OCI-M2 (cell line): Measurements from ENCODE around the gene ANKRD27.

Source experiments
- DNase-seq: peaks from one replicate; lab custom pipeline; 2025; ENCODE audit not compliant: unreplicated experiment; lab: John Stamatoyannopoulos, UW

Gene ANKRD27

GRCh38 chr19:32691291-32691951, 16.4 kb upstream of the ANKRD27 start, which contains the start of gene NUDT19:
TSS of gene NUDT19 (plus strand) at chr19:32691821. CDS start at chr19:32691961, 140 bp downstream.
- peak; percentile 74 for DNase-seq

- DNase-seq: no peak
These were observed 13.3 kb upstream of the ANKRD27 start for GRCh38 chr19:32688311-32688710.

DNA sequence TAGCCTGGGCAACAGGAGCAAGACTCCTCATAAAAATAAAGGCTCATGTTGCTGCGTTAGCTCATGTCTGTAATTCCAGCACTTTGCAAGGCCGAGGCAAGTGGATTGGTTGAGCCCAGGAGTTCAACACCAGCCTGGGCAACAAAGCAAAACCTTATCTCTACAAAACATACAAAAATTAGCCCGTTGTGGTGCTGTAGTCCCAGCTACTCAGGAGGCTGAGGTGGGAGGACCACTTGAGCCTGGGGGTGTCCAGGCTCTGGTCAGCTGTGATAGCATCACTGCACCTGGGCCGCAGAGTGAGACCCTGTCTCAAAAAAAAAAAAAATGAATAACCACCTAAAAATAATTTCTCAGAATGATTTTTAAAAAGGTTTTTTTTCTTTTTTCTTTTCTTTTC, 12.7 kb upstream of the ANKRD27 start:
- DNase-seq: no peak

GRCh38 chr19:32686847-32687475, 12.0 kb upstream of the ANKRD27 start:
- no peak for DNase-seq

DNA sequence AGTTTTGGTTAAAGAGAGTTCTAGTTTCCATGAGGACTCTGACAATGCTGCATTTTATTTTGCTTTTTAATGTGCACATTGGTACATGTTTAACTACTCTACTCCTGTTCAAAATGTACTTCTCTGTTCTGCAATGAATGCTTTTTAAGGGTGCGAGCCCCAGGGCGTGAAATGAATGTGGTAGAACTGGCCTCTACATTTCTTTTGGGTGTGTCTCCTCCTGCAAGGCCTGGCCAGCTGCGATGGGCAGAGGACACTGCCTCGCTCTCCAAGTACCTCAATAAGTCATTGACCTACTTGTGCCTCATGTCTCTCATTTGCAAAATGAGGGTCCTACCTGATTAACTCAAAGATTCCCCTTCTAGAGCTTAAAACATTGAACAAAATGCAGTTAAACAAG, 7.3 kb upstream of the ANKRD27 start:
- no peak for DNase-seq

- no peak for DNase-seq
These were observed 6.0 kb upstream of the ANKRD27 start for GRCh38 chr19:32680986-32681385.

DNA sequence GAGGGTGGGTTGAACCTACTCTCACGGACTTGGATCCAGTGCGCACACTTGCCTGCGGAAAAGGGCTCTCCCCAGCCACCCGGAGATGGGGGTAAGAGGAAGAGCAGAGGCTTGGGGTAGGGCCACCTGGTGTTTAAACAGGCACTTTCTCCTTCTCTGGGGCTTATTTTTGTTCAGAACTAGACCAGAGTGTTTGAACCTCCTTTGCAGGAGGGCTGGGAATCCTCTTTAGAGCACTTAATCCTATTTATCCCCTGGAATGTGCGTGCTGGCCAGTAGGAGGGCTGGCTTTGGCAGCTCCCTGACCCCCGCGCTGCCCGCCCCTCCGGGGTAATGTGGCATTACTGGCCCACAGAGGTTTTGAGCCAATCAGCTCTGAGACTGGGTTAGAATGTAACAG, 2.7 kb upstream of the ANKRD27 start:
- no peak for DNase-seq

GRCh38 chr19:32676895-32677359, 1.9 kb upstream of the ANKRD27 start:
- DNase-seq: no peak

GRCh38 chr19:32676186-32676894, 1.4 kb upstream of the ANKRD27 start:
- DNase-seq: no peak

GRCh38 chr19:32675720-32676185, 773 bp upstream of the ANKRD27 start, which contains the start of gene RGS9BP:
TSS of gene RGS9BP (plus strand) at chr19:32675848. CDS start at chr19:32676264, 416 bp downstream.
- DNase-seq: no peak

DNA sequence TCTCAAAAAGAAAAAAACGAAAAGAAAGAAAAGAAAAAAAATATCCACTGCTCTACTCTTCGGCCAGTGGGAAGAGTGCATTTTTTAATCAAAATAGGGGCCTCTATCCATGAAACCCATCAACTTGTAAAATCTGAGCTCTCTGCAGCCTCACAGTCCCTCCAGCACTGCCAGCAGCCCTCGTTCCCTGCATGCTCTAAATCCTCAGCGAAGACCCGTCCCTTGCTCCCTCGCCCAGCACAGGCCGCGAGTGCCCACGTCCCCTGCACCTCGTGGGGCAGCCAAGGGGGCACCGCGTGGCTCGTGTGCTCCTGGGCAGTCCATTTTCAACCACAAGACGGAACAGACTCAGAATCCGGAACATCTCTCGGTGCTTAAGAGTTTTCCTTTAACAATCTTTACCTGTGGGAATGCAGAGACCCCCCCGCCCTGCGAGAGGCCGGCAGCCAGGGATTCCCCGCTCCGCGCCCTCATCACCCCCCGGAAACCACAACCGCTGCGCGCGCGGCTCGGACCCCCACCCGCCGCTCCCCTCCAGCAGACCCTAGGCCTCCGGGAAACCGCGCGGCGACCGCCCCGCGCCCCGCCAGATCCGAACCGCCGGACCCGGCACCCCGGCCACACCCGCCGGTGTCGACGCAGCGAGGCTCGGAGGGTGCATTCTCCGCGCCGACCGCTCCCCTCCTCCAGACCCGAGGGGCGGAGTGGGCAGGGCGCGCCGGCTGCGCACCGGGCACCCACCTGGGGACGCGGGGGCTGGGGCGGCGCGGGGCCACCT, 638 bp downstream of the ANKRD27 start:
- no peak for DNase-seq

- no peak for DNase-seq
These were observed 1.4 kb downstream of the ANKRD27 start for GRCh38 chr19:32673573-32673972.

DNA sequence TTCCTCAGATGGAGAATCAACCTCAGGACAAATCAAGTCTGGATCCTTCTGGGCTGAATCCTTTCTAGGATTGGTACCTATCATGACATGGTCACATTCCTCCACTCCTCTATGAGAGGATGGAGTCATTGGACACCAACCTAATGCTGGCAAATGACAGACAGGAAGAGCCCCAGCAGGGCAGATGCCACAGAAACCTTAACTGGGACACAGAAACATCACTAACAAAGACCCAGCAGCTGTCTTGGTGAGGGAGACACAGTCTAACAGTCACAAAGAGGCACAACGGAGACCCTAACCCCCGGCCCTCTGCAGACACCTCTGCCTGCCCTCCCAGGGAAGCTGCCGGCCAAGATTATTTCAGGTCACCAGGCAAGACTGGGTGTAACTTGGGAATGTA, 2.1 kb downstream of the ANKRD27 start:
- no peak for DNase-seq

DNA sequence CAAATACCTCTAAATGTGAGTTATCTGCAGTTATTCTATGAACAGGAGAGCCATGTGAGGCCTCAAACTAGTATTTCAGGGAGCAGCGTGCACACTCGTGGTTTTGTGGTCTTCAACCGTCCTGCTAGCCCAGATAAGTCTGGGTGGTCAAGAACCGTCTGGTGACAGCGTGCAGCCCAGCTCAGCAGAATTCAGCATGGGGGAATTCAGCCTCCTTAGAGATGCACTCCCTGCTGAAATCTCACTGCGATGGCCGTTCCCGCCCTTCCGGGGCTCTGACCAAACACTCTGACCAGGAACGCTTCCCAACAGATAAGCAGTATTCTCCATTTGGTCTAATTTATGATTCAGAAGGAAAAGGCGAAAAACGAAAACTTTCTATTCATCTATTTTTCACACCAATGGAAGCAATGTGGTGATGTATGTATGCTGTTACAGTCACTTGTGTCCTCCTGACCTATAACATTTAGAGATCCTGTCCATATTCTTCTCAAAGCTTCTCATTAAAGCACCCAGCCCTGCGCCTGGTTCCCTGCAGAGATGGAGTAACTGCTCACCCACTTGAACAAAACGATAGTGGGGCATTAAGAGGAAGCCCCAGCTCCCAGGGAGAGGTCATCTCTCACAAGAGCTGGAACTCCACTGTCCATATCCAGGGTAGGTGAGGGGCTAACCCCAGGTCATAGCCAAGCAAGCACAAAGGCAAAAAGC, 2.9 kb downstream of the ANKRD27 start:
- DNase-seq: peak; percentile 85

DNA sequence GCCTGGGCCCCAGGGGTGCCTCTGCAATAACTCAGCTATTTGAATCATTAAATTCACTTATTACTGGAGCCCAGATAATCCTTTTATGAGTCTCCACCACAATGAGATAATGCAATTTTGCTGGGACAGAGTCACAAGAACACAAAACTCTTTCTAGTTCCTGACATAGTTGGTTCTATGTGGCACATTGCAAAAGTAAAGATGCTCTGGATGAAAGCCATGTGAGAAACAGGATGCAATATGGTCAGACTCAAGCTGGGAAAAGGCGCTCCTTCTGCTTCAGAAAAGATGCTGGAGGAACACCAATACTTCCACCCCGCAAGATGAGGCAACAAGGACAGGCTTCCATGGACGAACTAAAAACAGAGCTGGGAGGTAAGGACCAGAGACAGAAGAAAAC, 5.7 kb downstream of the ANKRD27 start:
- no peak for DNase-seq

GRCh38 chr19:32666084-32666483, 8.9 kb downstream of the ANKRD27 start:
- DNase-seq: no peak

GRCh38 chr19:32662186-32662585, 12.8 kb downstream of the ANKRD27 start:
- DNase-seq: no peak

- DNase-seq: no peak
These were observed 13.7 kb downstream of the ANKRD27 start for GRCh38 chr19:32661318-32661717.

- DNase-seq: no peak
These were observed 16.5 kb downstream of the ANKRD27 start for GRCh38 chr19:32658527-32658926.

GRCh38 chr19:32658075-32658474, 16.9 kb downstream of the ANKRD27 start:
- DNase-seq: no peak
